Ishikawa (cell line): ENCODE data around the gene SLC9A4.

Source experiments
- CREB1 ChIP-seq: IDR thresholded peaks from 2 replicates; pipeline ENCODE4 v1.6.1; 2012; ENCODE audit warnings: low read depth
- EGR1 ChIP-seq: IDR thresholded peaks from 2 replicates; pipeline ENCODE4 v1.6.1; 2012
- EP300 ChIP-seq: IDR thresholded peaks from 2 replicates; pipeline ENCODE4 v1.6.1; 2012; ENCODE audit warnings: borderline replicate concordance
- FOXM1 ChIP-seq: IDR thresholded peaks from 2 replicates; pipeline ENCODE4 v1.6.1; 2012; ENCODE audit warnings: low read depth, borderline replicate concordance
- MAX ChIP-seq: IDR thresholded peaks from 2 replicates; pipeline ENCODE4 v1.6.1; 2012
- NFIC ChIP-seq: IDR thresholded peaks from 2 replicates; pipeline ENCODE4 v1.6.1; 2012
- RAD21 ChIP-seq: IDR thresholded peaks from 2 replicates; pipeline ENCODE4 v1.6.1; 2012; ENCODE audit warnings: low read depth
- REST ChIP-seq: IDR thresholded peaks from 2 replicates; pipeline ENCODE4 v1.6.1; 2012; ENCODE audit warnings: low read depth, mild to moderate bottlenecking
- TCF12 ChIP-seq: IDR thresholded peaks from 2 replicates; pipeline ENCODE4 v1.6.1; 2012; ENCODE audit warnings: low read depth
- TEAD4 ChIP-seq: IDR thresholded peaks from 2 replicates; pipeline ENCODE4 v1.6.1; 2012
- YY1 ChIP-seq: IDR thresholded peaks from 2 replicates; pipeline ENCODE4 v1.6.1; 2012; ENCODE audit warnings: low read depth
- ZBTB7A ChIP-seq: IDR thresholded peaks from 2 replicates; pipeline ENCODE4 v1.6.1; 2012; ENCODE audit warnings: low read depth

GRCh38 chr2:102478686-102479470 lies 5.9 kb downstream of the SLC9A4 start:
- TF ChIP-seq REST (no peak), MAX (no peak), NFIC (no peak), TEAD4 (no peak), EP300 (no peak), RAD21 (no peak), ZBTB7A (no peak), FOXM1 (no peak), CREB1 (no peak), YY1 (no peak), TCF12 (no peak), EGR1 (no peak)
